OCI-LY7 (cell line): ENCODE data around the gene FAF2.

Experiments
- EZH2phosphoT487 ChIP-seq: fragments of 200-600 bp; sonication (generic); IDR thresholded peaks from 2 replicates; pipeline ENCODE4 v1.6.1; 2018; ENCODE audit warnings: low read depth, borderline replicate concordance, mild to moderate bottlenecking, mixed run types, antibody characterized with exemption, low read length, moderate library complexity, mixed read lengths
- TF ChIP-seq, protein P1 (sequence below): fragments of 200-600 bp; sonication (generic); conservative IDR thresholded peaks from 2 replicates; pipeline ENCODE4 v1.5.1; 2014; ENCODE audit warnings: mild to moderate bottlenecking, antibody characterized with exemption, low read length, moderate library complexity, mixed read lengths

- TF ChIP-seq, protein P1, sequence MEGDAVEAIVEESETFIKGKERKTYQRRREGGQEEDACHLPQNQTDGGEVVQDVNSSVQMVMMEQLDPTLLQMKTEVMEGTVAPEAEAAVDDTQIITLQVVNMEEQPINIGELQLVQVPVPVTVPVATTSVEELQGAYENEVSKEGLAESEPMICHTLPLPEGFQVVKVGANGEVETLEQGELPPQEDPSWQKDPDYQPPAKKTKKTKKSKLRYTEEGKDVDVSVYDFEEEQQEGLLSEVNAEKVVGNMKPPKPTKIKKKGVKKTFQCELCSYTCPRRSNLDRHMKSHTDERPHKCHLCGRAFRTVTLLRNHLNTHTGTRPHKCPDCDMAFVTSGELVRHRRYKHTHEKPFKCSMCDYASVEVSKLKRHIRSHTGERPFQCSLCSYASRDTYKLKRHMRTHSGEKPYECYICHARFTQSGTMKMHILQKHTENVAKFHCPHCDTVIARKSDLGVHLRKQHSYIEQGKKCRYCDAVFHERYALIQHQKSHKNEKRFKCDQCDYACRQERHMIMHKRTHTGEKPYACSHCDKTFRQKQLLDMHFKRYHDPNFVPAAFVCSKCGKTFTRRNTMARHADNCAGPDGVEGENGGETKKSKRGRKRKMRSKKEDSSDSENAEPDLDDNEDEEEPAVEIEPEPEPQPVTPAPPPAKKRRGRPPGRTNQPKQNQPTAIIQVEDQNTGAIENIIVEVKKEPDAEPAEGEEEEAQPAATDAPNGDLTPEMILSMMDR, result no peak
- no peak for TF ChIP-seq EZH2phosphoT487
These were observed 601 bp upstream of the FAF2 start for GRCh38 chr5:176447591-176447977.
